Omental fat pad (tissue), 4 donors: Measurements from ENCODE around the gene GATA2. TPM values are rescaled to one million over a fixed set of nuclear protein-coding genes. Genes with fewer than 3 reads are reported as not detected.
A peak's percentile ranks its signal among the peaks of the same experiment; 100 is the strongest.

Source experiments
- ATAC-seq: fragments of 150-250 bp; one replicate; pipeline ENCODE4 v1.9.1; 2016; ENCODE audit warnings: mild to moderate bottlenecking, moderate library complexity; ENCODE audit not compliant: low FRiP score
- DNase-seq: peaks from one replicate; pipeline ENCODE4 v3.0.0-alpha.2; 2019; ENCODE audit warnings: low spot score
- CTCF ChIP-seq, 3 donors: fragments of 450-650 bp; IDR thresholded peaks; one replicate each; pipeline ENCODE4 v1.5.1; 2016 to 2017; ENCODE audit warnings: antibody characterized with exemption in 3 of 3, mild to moderate bottlenecking in 3 of 3, moderate library complexity in 2 of 3
- total RNA-seq, 4 donors: library from RNA; depleted of rRNA; stranded (reverse); fragments of >200 nt; gene quantifications; one replicate each; pipeline ENCODE4 v1.1.0, GENCODE V29; 2016

The GATA2 gene
- total RNA-seq, 4 donors from 2014 or later, result 4.2 to 32.5 (median 9.0) TPM

DNA sequence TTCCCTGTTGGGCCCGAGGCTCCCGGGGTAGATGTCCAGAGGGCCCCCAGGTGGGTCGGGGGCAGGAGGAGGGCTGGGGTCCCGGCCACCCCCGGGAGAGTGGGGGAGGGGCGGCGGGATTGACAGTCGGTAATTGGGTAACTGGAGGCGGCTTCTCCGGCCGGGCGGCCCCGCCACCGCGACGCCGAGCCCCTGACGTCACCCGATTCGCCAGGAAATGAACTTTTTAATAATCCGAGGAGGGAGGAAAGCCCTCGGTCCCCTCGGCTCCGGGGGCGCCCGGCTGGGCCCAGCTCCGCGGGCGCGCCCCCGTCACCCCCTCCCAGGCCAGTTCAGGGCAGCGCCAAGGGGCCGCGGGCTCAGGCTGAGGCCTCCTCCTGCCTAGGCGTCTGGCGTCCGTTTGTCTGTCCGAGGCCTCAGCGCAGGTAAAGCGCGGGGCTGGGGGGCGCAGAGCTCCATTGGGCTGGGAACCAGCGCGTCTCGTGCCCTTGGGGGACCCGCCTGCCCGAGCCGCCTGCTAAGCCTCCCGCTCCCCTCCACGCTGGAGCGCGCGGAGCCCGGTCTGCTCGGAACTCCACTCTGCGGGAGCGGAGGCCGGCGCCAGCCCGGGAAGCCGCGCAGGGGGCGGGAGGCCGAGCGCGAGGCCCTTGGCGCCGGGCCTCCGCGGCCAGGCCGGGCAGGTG, 3.9 kb downstream of the GATA2 start:
- ATAC-seq (no peak), DNase-seq (no peak)
- no peak for TF ChIP-seq CTCF (IDR thresholded peaks at IDR 0.05)

- TF ChIP-seq CTCF (IDR thresholded peaks at IDR 0.05), result no peak
- no peak for ATAC-seq
- DNase-seq, result no peak
These were observed 4.4 kb downstream of the GATA2 start for GRCh38 chr3:128488636-128488990.

GRCh38 chr3:128487813-128488635, 5.0 kb downstream of the GATA2 start:
- ATAC-seq (peak; percentile 77), DNase-seq (peak; percentile 80)
- no peak for TF ChIP-seq CTCF (IDR thresholded peaks at IDR 0.05)

GRCh38 chr3:128487538-128487812, 5.5 kb downstream of the GATA2 start:
- ATAC-seq (no peak), DNase-seq (no peak)
- TF ChIP-seq CTCF (IDR thresholded peaks at IDR 0.05), result no peak

- DNase-seq, result no peak
- no peak for ATAC-seq
- TF ChIP-seq CTCF (IDR thresholded peaks at IDR 0.05), result no peak
These were observed 6.1 kb downstream of the GATA2 start for GRCh38 chr3:128486681-128487537.

GRCh38 chr3:128486205-128486628, 6.8 kb downstream of the GATA2 start:
- no peak for TF ChIP-seq CTCF (IDR thresholded peaks at IDR 0.05)
- no peak for ATAC-seq
- DNase-seq, result no peak
